GM18520 (cell line): ENCODE data around the gene PPL.
"Not testable (repeated sequence)": the region's sequence is repeated elsewhere in the genome, so short reads cannot be mapped to it uniquely, and the experiment has no call there.

Experiments used
- ATAC-seq: cut with Tn5 transposase; IDR thresholded peaks from one replicate; pipeline ENCODE4 v1.9.1; 2021; ENCODE audit not compliant: unreplicated experiment

The PPL gene

GRCh38 chr16:4958510-4959438 is 21.8 kb upstream of the PPL start:
- no peak for ATAC-seq

- no peak for ATAC-seq
These were observed 21.0 kb upstream of the PPL start, which contains the start of gene SEC14L5 for GRCh38 chr16:4957720-4958509. Gene SEC14L5, plus strand, starts transcription at chr16:4958330. Its CDS starts 994 bp downstream, at chr16:4959324.

GRCh38 chr16:4957420-4957719 is 20.4 kb upstream of the PPL start:
- ATAC-seq, result no peak

GRCh38 chr16:4954714-4955113 is 17.8 kb upstream of the PPL start:
- no peak for ATAC-seq

GRCh38 chr16:4951583-4951982 is 14.6 kb upstream of the PPL start:
- not testable (repeated sequence) for ATAC-seq

GRCh38 chr16:4949986-4950385 is 13.0 kb upstream of the PPL start:
- ATAC-seq, result no peak

GRCh38 chr16:4948903-4949766 is 12.2 kb upstream of the PPL start:
- ATAC-seq, result no peak

- no peak for ATAC-seq
These were observed 11.0 kb upstream of the PPL start for GRCh38 chr16:4947722-4948503.

- no peak for ATAC-seq
These were observed 10.0 kb upstream of the PPL start for GRCh38 chr16:4946917-4947316.

GRCh38 chr16:4945560-4946502 is 8.9 kb upstream of the PPL start:
- ATAC-seq, result no peak

- no peak for ATAC-seq
These were observed 7.7 kb upstream of the PPL start for GRCh38 chr16:4944333-4945281.

- no peak for ATAC-seq
These were observed 5.5 kb upstream of the PPL start for GRCh38 chr16:4942481-4942880.

- no peak for ATAC-seq
These were observed 3.8 kb upstream of the PPL start for GRCh38 chr16:4940719-4941118.

GRCh38 chr16:4938683-4939030 is 1.7 kb upstream of the PPL start:
- ATAC-seq, result no peak

- ATAC-seq, result no peak
These were observed 1.1 kb upstream of the PPL start for GRCh38 chr16:4937782-4938682.

- no peak for ATAC-seq
These were observed 562 bp downstream of the PPL start for GRCh38 chr16:4936181-4936990.
